HG03439 (cell line): ENCODE data around the gene RSAD2.
"Not testable (repeated sequence)": the region's sequence is repeated elsewhere in the genome, so short reads cannot be mapped to it uniquely, and the experiment has no call there.

Source experiments
- ATAC-seq: cut with Tn5 transposase; IDR thresholded peaks from one replicate; pipeline ENCODE4 v1.9.1; 2021; ENCODE audit warnings: mild to moderate bottlenecking, moderate library complexity; ENCODE audit not compliant: unreplicated experiment

Gene RSAD2

DNA sequence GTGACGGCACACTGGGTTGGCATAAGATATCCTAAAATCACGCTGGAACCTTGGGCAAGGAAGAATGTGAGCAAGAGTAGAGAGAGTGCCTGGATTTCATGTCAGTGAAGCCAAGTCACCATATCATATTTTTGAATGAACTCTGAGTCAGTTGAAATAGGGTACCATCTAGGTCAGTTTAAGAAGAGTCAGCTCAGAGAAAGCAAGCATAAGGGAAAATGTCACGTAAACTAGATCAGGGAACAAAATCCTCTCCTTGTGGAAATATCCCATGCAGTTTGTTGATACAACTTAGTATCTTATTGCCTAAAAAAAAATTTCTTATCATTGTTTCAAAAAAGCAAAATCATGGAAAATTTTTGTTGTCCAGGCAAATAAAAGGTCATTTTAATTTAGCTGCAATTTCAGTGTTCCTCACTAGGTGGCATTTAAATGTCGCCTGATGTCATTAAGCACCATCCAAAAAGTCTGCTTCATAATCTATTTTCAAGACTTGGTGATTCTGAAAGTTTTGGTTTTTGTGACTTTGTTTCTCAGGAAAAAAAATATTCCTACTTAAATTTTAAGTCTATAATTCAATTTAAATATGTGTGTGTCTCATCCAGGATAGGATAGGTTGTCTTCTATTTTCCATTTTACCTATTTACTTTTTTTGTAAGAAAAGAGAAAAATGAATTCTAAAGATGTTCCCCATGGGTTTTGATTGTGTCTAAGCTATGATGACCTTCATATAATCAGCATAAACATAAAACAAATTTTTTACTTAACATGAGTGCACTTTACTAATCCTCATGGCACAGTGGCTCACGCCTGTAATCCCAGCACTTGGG is 19.6 kb downstream of the RSAD2 start:
- ATAC-seq, result no peak

DNA sequence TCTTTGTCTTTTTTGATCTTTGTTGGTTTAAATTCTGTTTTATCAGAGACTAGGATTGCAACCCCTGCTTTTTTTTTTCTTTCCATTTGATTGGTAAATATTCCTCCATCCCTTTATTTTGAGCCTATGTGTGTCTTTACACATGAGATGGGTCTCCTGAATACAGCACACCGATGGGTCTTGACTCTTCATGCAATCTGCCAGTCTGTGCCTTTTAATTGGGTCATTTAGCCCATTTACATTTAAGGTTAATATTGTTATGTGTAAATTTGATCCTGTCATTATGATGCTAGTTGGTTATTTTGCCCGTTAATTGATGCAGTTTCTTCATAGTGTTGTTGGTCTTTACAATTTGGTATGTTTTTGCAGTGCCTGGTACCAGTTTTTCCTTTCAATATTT is 25.0 kb downstream of the RSAD2 start:
- ATAC-seq, result not testable (repeated sequence)

DNA sequence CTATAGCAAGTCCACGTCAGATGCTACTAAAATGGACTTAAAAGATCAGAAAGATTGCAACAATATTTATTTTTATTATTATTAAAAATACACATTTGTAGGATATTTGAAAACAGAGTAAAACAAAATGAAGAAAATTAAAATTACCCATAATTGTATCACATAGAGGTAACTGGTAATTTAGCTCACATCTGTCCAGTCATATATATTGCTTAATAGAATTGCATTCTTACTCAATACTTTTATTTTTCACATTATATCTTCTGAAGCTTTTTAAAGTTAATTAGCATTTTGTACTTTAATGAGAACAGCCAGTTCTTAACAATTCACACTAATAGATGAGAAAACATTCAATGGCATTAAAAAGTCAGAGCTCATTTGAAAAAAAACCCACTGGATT is 28.1 kb downstream of the RSAD2 start:
- no peak for ATAC-seq

DNA sequence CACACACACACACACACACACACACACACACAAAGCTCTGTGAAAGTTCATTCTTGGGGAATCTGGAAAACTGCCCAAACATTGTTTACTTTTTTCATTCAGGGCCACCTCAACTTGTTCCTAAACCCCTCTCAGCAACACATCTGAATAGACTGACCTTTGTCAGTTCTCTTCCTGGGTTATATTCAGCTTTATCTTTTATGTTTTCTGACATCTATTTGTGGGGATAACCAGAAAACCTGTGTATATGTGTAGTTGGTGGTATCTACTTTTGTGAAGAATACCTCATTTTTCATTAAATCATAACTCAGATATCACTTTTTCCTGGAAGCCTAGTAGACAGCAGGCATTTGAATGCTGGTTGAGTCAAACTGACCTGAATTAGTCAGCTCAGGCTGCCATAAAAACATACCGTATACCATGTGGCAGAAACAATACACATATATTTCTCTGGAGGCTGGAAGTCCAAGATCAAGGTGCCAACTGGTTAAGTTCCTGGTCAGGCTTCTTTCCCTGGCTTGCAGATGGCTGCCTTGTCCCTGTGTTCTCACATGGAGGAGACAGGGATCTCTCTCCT is 28.7 kb downstream of the RSAD2 start:
- ATAC-seq, result no peak

GRCh38 chr2:6908291-6908690 is 30.7 kb downstream of the RSAD2 start:
- no peak for ATAC-seq

DNA sequence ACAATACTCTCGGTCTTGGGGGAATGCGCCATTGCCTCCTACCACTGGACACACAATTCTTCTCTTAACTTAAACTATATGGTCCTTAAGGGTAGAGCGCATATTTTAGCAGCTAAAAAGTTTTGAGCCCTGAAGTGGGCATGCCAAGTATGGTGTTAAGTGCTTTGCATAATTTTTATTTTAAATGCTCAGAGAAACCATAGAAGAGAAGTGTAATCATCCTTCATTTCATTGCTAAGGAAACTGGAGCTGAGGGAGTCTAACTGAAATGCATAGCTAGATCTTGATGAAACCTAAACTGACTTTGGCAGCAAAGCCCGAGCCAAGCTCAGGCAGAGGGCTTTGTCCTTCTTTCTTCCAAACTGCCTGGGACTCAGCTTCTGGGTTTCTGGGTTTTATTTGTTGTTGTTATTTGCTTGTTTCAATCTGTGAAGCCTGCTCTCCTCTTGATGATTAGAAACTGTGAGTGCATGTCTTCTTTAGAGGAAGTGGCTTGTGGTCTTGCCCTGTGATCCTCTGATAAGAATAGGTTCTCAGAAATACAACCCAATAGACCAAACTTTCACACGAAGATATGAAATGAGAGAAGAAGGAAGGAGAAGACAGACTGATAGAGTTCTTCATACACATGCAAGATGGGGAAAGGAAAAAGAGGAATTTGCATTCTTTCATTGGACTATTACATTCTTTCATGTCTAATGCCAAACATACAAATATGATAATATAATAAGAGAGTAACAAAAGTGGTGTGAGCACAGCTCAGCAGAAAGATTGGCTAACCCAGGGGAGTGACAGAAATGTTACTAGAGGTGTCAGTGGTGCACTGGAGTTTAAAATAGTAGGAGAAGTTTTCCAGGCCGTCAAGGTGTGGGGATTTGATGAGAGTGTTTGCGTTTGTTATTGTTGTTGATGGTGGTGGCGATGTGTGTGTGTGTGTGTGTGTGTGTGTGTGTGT is 32.1 kb downstream of the RSAD2 start:
- ATAC-seq, result peak; percentile 97

DNA sequence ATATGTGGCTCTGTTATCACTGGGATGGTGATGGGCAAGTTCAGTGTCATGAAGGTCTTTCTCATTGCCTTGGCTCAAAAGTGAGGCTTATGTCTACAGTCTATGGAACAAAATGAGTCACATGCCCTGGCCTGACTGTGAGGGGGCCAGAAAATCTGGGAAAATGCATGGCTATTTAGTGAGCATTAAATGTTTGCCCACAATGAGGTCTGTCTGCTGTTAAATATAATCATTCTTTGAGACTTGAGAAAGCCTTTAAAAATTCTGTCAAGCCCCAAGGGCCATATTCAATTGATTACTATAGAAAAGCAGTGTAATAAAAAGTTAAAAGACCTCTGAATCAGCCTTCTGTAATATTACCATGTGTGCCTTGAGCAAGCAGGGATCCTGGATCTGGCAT is 34.1 kb downstream of the RSAD2 start:
- no peak for ATAC-seq

- no peak for ATAC-seq
Observed at GRCh38 chr2:6913415-6914157, 36.0 kb downstream of the RSAD2 start.

GRCh38 chr2:6914828-6915227 is 37.3 kb downstream of the RSAD2 start:
- ATAC-seq, result no peak

DNA sequence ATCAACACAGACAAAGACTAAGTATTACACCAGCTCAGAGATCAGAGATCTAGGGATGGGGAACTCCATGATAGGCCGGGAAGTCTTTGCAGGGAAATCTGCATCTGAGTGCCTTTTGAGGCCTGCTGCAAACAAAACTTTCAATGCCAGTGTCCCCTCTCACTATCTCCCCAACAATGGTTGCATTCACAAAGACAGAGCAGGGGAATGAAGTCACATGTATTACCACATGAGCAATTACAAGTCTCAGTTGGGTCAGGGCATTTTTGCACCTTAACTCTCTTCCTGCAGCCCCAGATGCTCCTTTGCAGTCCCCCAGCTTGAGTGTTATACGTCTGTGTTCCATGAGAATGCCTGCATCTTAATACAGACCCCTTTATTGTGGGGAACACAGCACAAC is 37.8 kb downstream of the RSAD2 start:
- no peak for ATAC-seq

GRCh38 chr2:6916224-6916623 is 38.6 kb downstream of the RSAD2 start:
- no peak for ATAC-seq

GRCh38 chr2:6916736-6917070 is 39.1 kb downstream of the RSAD2 start:
- no peak for ATAC-seq

GRCh38 chr2:6917071-6917760 is 39.6 kb downstream of the RSAD2 start, which contains the start of gene RNF144A:
Gene RNF144A, plus strand, starts transcription at chr2:6917412. Its CDS starts 79,515 bp downstream, at chr2:6996927.
- ATAC-seq, result peak; percentile 88

DNA sequence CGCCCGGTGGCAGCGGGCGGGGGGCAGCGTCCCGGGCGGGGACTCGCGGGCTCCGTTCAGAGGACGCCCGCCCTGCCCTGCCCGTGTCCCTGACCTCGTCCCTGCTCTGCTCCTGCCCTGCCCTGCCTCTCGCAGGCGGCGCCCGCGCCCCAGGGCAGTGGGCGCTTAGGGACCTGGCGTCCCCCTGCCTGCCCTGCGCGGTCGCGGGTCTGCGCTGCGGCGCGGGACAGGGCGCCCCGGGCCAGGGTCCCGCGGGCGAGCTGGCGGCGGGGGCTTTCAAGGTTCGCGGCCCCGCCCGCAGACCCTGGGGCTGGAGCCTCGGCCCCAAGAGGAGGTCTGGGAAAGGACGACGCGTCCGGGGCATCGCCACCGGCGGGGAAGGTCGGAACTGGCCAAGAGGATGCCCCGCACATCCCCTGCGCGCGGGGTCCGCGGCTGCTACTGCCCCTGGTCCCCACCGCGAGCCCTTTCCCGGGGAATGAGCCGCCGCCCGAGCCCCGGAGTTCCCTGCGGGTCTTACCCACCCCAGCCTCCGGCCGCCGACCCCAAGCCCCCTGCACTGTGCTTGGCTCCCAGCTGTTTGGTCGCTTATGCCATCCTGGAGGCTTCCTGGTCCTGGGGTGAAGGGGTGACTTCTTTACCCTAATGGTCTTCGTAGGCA is 40.3 kb downstream of the RSAD2 start:
- ATAC-seq, result no peak

- ATAC-seq, result no peak
Observed at GRCh38 chr2:6919901-6920742, 42.5 kb downstream of the RSAD2 start.

DNA sequence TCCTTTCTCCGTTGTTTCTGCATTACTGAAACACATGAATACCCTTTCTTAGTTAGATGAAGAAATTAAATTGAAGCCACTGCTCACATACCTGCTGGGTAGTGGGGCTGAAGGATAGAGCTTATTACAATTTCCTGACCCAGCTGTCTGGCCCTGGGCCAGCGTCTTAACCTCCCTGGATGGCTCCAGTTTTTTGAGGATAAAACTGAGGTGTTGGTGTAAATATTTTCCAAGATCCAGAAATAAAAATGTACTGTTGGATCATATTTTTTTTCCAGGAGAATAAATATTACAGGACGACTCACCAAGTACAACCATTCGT is 43.1 kb downstream of the RSAD2 start:
- no peak for ATAC-seq

DNA sequence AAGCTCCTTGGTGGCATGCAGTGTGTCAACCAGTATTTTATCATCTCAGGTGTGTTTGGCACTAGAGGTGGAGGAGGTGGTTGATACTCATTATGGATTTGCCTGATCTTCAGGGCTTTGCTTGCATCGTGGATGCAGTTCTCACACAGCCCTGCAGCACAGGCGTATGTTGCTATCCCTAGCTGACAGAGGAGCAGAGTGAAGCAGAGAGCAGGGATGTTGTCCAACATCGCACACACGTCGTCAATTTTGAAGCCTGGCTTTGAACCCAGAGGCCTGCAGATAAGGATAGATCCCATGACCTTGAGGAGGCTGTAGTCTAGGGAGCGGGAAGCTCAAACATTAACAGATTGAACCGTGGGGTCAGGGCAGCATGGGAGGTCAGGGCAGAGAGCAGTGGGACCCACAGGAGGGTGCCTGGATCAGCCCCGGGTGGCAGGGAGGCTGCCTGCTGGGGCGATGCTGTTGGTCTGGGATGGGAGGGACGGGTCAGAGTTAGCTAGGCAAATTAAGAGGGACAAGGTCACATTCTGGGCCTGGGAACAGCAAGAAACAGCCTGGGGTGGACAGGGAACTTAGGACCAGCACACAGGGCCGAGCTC is 43.8 kb downstream of the RSAD2 start:
- no peak for ATAC-seq

DNA sequence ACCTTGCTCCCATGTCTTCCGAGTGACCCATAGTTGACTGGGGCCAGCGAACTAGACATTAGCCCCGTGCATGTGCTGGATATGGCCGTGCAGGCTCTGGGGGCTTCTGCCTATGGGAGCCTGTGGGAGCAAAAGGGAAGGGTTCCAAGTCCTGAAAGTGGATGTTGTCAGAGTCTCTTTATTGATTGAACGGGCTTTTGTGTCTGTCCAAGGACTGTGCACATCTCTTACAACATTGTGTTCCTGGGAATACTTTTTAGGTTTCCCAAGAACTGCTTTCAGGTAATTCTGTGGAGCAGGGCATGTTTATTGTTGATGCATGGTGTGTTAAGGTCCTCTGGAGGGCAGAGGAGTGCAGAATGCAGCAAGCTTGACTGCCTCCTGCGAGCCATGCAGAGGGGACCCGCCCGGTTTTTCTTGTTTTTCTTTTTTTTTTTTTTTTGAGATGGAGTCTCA is 44.7 kb downstream of the RSAD2 start:
- no peak for ATAC-seq
